Skin epidermis (tissue), 12 donors: Measurements from ENCODE around the gene TOM1L1.
A peak's percentile ranks its signal among the peaks of the same experiment; 100 is the strongest.

ENCODE experiments used
- H3K27ac ChIP-seq, 21 experiments: fragments of 200-600 bp; sonication (generic) in 11 of 21; one replicate each; pipeline ENCODE4 v1.5.0; 2020; ENCODE audit warnings: mild to moderate bottlenecking in 3 of 21, inconsistent platforms in 2 of 21, moderate library complexity in 2 of 21
- H3K4me3 ChIP-seq, 7 experiments: fragments of 200-600 bp; sonication (generic) in 2 of 7; one replicate each; pipeline ENCODE4 v1.5.0; 2020; ENCODE audit warnings: inconsistent platforms in 2 of 7, mild to moderate bottlenecking in 2 of 7, moderate library complexity in 1 of 7

The TOM1L1 gene

GRCh38 chr17:54979657-54980056 is 79.0 kb downstream of the TOM1L1 start:
- H3K4me3 ChIP-seq = no peak overlapping the region
- no peak overlapping the region for H3K27ac ChIP-seq

DNA sequence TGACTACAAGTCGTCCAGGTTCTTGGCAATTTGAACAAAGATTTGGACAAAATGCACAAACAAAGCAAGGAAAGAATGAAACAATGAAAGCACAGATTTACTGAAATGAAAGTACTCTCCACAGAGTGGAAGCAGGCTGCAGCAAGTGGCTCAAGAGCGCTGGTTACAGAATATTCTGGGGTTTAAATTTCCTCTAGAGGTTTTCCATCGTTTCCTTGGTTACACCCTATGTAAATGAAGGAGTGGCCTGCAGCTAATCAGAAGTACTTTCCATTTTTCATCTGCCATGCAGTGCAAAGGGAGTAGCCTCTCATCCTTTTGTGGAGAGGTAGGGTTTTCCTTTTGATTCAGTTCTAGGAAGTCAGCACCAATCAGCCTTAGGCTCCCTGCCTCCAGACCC is 79.7 kb downstream of the TOM1L1 start:
- Histone ChIP-seq H3K27ac (no peak overlapping the region), H3K4me3 (no peak overlapping the region)

DNA sequence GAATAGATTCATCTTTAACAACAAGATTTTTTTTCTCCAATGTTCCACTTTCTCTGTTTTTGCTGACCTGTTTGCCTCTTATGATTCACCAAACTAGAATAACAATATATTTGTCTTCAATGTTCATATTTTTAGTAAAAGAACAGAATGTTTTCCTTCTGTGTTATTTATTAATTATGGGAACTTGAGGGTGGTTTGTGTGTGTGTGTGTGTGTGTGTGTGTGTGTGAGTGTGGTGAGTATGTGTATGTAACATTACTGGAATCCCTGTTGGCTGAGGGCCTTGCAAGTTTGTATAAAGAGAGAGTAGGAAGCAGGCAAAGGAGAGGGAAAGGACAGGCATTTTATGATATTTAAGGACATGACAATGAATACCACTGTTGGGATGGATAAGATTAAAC is 81.7 kb downstream of the TOM1L1 start:
- H3K4me3 ChIP-seq = no peak overlapping the region
- no peak overlapping the region for H3K27ac ChIP-seq

DNA sequence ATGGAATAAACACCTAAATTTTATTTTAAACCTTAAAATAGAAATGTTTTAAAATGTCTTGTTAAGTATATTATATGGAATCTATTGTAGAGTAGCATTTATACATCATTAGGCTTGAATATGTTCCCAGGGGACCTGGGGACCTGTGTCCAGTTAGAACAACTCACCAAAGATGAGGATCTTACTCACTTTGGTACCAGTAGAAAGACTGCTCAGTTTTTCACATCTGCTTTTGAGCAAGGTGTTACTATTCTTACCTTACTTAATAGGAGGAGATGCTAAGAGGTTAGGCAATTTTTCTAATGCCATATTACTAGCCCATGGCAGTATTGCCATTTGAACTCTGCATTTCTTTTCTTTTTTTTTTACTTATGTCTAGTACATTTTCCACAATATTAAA is 82.6 kb downstream of the TOM1L1 start:
- peak overlapping the region in 1 of 21 experiments; percentile 7 for H3K27ac ChIP-seq

DNA sequence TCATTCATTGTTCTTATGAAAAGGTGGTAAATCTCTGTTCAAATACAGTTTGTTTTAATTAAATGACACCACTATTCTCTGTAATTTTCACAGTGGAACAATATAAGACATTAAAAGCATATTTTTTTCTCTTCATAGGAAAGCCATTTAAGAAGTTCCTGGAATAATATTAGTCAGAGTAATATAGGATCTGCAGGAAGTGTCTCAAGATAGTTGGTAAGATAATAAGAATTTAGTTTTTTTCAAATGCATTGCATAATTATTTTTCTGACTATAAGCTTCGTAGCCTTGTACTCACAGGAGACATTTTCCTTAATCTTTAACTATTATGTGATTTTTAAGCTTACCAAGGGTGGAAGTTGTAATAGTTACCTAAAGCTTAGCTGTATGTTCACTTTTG is 84.8 kb downstream of the TOM1L1 start:
- no peak overlapping the region for H3K4me3 ChIP-seq
- H3K27ac ChIP-seq = no peak overlapping the region

More for the DNA sequence above, 82.6 kb downstream of the TOM1L1 start:
- H3K4me3 ChIP-seq = no peak overlapping the region

GRCh38 chr17:54990118-54990517 is 89.5 kb downstream of the TOM1L1 start:
- Histone ChIP-seq H3K4me3 (no peak overlapping the region), H3K27ac (no peak overlapping the region)

GRCh38 chr17:54991567-54991966 is 90.9 kb downstream of the TOM1L1 start:
- H3K4me3 ChIP-seq = no peak overlapping the region
- H3K27ac ChIP-seq = no peak overlapping the region

GRCh38 chr17:54992797-54993639 is 92.4 kb downstream of the TOM1L1 start:
- H3K27ac ChIP-seq = no peak overlapping the region

GRCh38 chr17:54996441-54996840 is 95.8 kb downstream of the TOM1L1 start:
- Histone ChIP-seq H3K4me3 (no peak overlapping the region), H3K27ac (no peak overlapping the region)

More at GRCh38 chr17:54992797-54993639, 92.4 kb downstream of the TOM1L1 start:
- no peak overlapping the region for H3K4me3 ChIP-seq

- Histone ChIP-seq H3K4me3 (no peak overlapping the region), H3K27ac (no peak overlapping the region)
Measured at GRCh38 chr17:55002458-55002857, 101.8 kb downstream of the TOM1L1 start.

DNA sequence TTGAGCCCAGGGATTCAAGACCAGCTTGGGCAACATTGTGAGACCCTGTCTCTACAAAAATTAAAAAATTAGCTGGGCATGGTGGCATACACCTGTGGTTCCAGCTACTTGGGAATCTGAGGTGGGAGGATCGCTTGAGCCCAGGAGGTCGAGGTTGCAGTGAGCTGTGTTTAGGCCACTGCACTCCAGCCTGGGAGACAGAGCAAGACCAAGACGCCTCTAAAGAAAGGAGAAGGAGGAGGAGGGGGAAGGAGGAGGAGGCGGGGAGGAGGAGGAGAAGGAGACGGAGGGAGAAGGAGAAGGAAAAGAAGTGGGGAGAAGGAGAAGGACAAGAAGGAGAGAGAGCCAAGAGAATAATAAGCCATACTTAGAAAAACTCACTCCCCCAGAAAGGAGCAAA is 103.8 kb downstream of the TOM1L1 start:
- H3K4me3 ChIP-seq = no peak overlapping the region
- H3K27ac ChIP-seq = no peak overlapping the region

- Histone ChIP-seq H3K27ac (no peak overlapping the region), H3K4me3 (no peak overlapping the region)
Measured at GRCh38 chr17:55005520-55005919, 104.9 kb downstream of the TOM1L1 start.
